H9 (cell line): ENCODE data around the gene LEKR1. TPM values are rescaled to one million over a fixed set of nuclear protein-coding genes. Genes with fewer than 3 reads are reported as not detected.

ENCODE experiments used
- DNase-seq: peaks from one replicate; pipeline ENCODE4 v3.0.0-alpha.2; 2017
- H2AFZ ChIP-seq: one replicate; pipeline ENCODE4 v1.6.1; 2013; ENCODE audit warnings: mild to moderate bottlenecking, low read length, control low read depth, moderate library complexity
- H2AK5ac ChIP-seq: 2 replicates; pipeline ENCODE4 v1.6.1; 2013; ENCODE audit warnings: low read length, control low read depth, mixed read lengths; ENCODE audit not compliant: insufficient read length
- H2BK120ac ChIP-seq: one replicate; pipeline ENCODE4 v1.6.1; 2013; ENCODE audit warnings: low read depth, mild to moderate bottlenecking, low read length, control low read depth, inconsistent platforms; ENCODE audit not compliant: poor library complexity, severe bottlenecking
- H2BK12ac ChIP-seq: 2 replicates; pipeline ENCODE4 v1.6.1; 2013; ENCODE audit warnings: low read length, control low read depth, mixed read lengths, low read depth; ENCODE audit not compliant: insufficient read length
- H2BK15ac ChIP-seq: 2 replicates; pipeline ENCODE4 v1.6.1; 2013; ENCODE audit warnings: low read depth, low read length, control low read depth
- H2BK20ac ChIP-seq: one replicate; pipeline ENCODE4 v1.6.1; 2013; ENCODE audit warnings: low read depth, mild to moderate bottlenecking, low read length, control low read depth, inconsistent platforms; ENCODE audit not compliant: poor library complexity, severe bottlenecking
- H2BK5ac ChIP-seq: 2 replicates; pipeline ENCODE4 v1.6.1; 2013; ENCODE audit warnings: low read length, control low read depth, mixed read lengths; ENCODE audit not compliant: insufficient read length
- H3K14ac ChIP-seq: 2 replicates; pipeline ENCODE4 v1.6.1; 2013; ENCODE audit warnings: low read length, control low read depth; ENCODE audit not compliant: insufficient read depth
- H3K18ac ChIP-seq: 2 replicates; pipeline ENCODE4 v1.6.1; 2013; ENCODE audit warnings: low read depth, mild to moderate bottlenecking, mixed read lengths, low read length, control low read depth; ENCODE audit not compliant: insufficient read length
- H3K23ac ChIP-seq: 2 replicates; pipeline ENCODE4 v1.6.1; 2013; ENCODE audit warnings: low read length, control low read depth, mixed read lengths, low read depth; ENCODE audit not compliant: insufficient read length
- H3K23me2 ChIP-seq: 2 replicates; pipeline ENCODE4 v1.6.1; 2013; ENCODE audit warnings: low read depth, mild to moderate bottlenecking, mixed read lengths, low read length, control low read depth; ENCODE audit not compliant: insufficient read length, poor library complexity, severe bottlenecking
- H3K27ac ChIP-seq: 2 replicates; pipeline ENCODE4 v1.5.1; 2013; ENCODE audit warnings: low read length, control low read depth, mixed read lengths, low read depth; ENCODE audit not compliant: insufficient read length
- H3K27me3 ChIP-seq: 2 replicates; pipeline ENCODE4 v1.6.1; 2013; ENCODE audit warnings: low read length, control low read depth, inconsistent platforms; ENCODE audit not compliant: insufficient read depth
- H3K4ac ChIP-seq: 2 replicates; pipeline ENCODE4 v1.6.1; 2013; ENCODE audit warnings: low read depth, mild to moderate bottlenecking, control low read depth, inconsistent platforms, low read length, moderate library complexity
- H3K4me1 ChIP-seq: 2 replicates; pipeline ENCODE4 v1.6.1; 2013; ENCODE audit warnings: low read length, control low read depth, inconsistent platforms; ENCODE audit not compliant: insufficient read depth
- H3K4me2 ChIP-seq: 2 replicates; pipeline ENCODE4 v1.6.1; 2013; ENCODE audit warnings: low read length, control low read depth, mixed read lengths; ENCODE audit not compliant: insufficient read length, insufficient read depth
- H3K56ac ChIP-seq: 2 replicates; pipeline ENCODE4 v1.6.1; 2013; ENCODE audit warnings: low read depth, mild to moderate bottlenecking, mixed read lengths, low read length, control low read depth; ENCODE audit not compliant: insufficient read length
- H3K79me1 ChIP-seq: 2 replicates; pipeline ENCODE4 v1.6.1; 2013; ENCODE audit warnings: low read depth, mild to moderate bottlenecking, moderate library complexity, low read length, control low read depth, inconsistent platforms; ENCODE audit not compliant: insufficient read depth, poor library complexity, severe bottlenecking
- H3K79me2 ChIP-seq: 2 replicates; pipeline ENCODE4 v1.6.1; 2013; ENCODE audit warnings: low read length, control low read depth, inconsistent platforms; ENCODE audit not compliant: insufficient read depth
- H3K9ac ChIP-seq: 2 replicates; pipeline ENCODE4 v1.6.1; 2013; ENCODE audit warnings: low read length, control low read depth, mixed read lengths; ENCODE audit not compliant: insufficient read length; ENCODE audit errors: extremely low read depth
- H3K9me3 ChIP-seq: one replicate; pipeline ENCODE4 v1.6.1; 2013; ENCODE audit warnings: low read depth, low read length, inconsistent platforms; ENCODE audit not compliant: control insufficient read depth
- H3T11ph ChIP-seq: one replicate; pipeline ENCODE4 v1.6.1; 2013; ENCODE audit warnings: mild to moderate bottlenecking, low read length, control low read depth, inconsistent platforms
- H4K20me1 ChIP-seq: one replicate; pipeline ENCODE4 v1.6.1; 2013; ENCODE audit not compliant: control insufficient read depth, insufficient read length, insufficient read depth
- H4K5ac ChIP-seq: 2 replicates; pipeline ENCODE4 v1.6.1; 2013; ENCODE audit warnings: low read depth, mild to moderate bottlenecking, mixed read lengths, low read length, control low read depth; ENCODE audit not compliant: insufficient read length
- H4K8ac ChIP-seq: replicated peaks from 2 replicates; pipeline ENCODE4 v1.6.1; 2013; ENCODE audit warnings: low read length, control low read depth, mixed read lengths, low read depth; ENCODE audit not compliant: insufficient read length
- H4K91ac ChIP-seq: 2 replicates; pipeline ENCODE4 v1.6.1; 2013; ENCODE audit warnings: low read depth, mild to moderate bottlenecking, moderate library complexity, mixed read lengths, low read length, control low read depth; ENCODE audit not compliant: insufficient read length
- H3K27ac Mint-ChIP-seq, 3 experiments: 2 replicates in 2 of 3; 3 replicates in 1 of 3; pipeline ENCODE4 v1.8.0; 2020 to 2021; ENCODE audit warnings: mixed read lengths in 3 of 3, mild to moderate bottlenecking in 1 of 3, moderate library complexity in 1 of 3
- H3K27me3 Mint-ChIP-seq: 2 replicates; pipeline ENCODE4 v1.8.0; 2021; ENCODE audit warnings: low read depth, mild to moderate bottlenecking, moderate library complexity, mixed read lengths
- H3K36me3 Mint-ChIP-seq, 3 experiments: 2 replicates in 2 of 3; 3 replicates in 1 of 3; pipeline ENCODE4 v1.8.0; 2020 to 2021; ENCODE audit warnings: low read depth in 3 of 3, mixed read lengths in 3 of 3; ENCODE audit not compliant: insufficient read depth in 1 of 3
- H3K4me1 Mint-ChIP-seq, 2 experiments: 2 replicates each; pipeline ENCODE4 v1.8.0; 2020; ENCODE audit warnings: mixed read lengths in 2 of 2
- H3K4me3 Mint-ChIP-seq, 2 experiments: 2 replicates in 1 of 2; 3 replicates in 1 of 2; pipeline ENCODE4 v1.8.0; 2020 to 2021; ENCODE audit warnings: mild to moderate bottlenecking in 2 of 2, mixed read lengths in 2 of 2, moderate library complexity in 1 of 2
- H3K9me3 Mint-ChIP-seq, 2 experiments: 2 replicates in 1 of 2; 3 replicates in 1 of 2; pipeline ENCODE4 v1.8.0; 2020; ENCODE audit warnings: mild to moderate bottlenecking in 2 of 2, mixed read lengths in 2 of 2, moderate library complexity in 1 of 2
- WGBS: extraction: QIAGEN DNeasy Blood & Tissue Kit; methylation state at CpG from one replicate; pipeline ENCODE4 v1.1.7; 2013; ENCODE audit warnings: missing lambda C conversion rate, low lambda C conversion rate, mixed read lengths; ENCODE audit not compliant: insufficient read length; ENCODE audit errors: extremely low coverage; 5-methylcytosine and 5-hydroxymethylcytosine counted together
- total RNA-seq: library from RNA; stranded (reverse); gene quantifications from 2 replicates; pipeline ENCODE4 v1.2.1, GENCODE V29; 2021
- TF ChIP-seq, protein P1 (sequence below): fragments of 200-600 bp; sonication (generic); conservative IDR thresholded peaks from 3 replicates; pipeline ENCODE4 v1.8.0; 2021; ENCODE audit warnings: antibody characterized with exemption, mild to moderate bottlenecking

Gene LEKR1
- total RNA-seq, 1 experiment from 2014 or later, result not detected

DNA sequence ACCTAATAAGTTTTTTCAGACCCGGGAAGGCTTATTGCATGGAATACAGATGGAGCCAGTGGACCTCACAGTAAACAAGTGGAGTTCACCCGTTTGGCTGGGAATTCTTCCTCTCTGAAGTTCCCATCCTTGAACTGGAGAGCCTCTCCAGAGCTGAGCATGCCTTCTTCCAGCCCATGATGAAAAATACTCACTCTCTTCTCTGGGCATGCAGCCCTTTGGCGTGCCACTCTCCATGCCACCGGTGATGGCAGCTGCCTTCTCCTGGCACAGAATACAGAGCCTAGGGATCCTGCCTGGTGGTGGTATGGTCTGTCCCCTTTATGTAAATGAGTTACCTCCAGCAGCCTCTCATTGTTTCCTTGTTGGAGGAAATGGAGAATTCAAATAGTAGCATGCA lies 150.8 kb downstream of the LEKR1 start:
- no peak overlapping the region for H4K91ac ChIP-seq
- H3K4me1 Mint-ChIP-seq, result peaks cover 6% of the 10 kb centered on the region in 2 experiments
- no peaks in the 10 kb centered on the region for H3K23me2 ChIP-seq
- no peak overlapping the region for H3K27ac Mint-ChIP-seq
- H2AFZ ChIP-seq, result no peak overlapping the region
- no peak overlapping the region for H2AK5ac ChIP-seq
- H2BK12ac ChIP-seq, result no peak overlapping the region
- H3K27me3 Mint-ChIP-seq, result no peaks in the 10 kb centered on the region
- H3K4me1 ChIP-seq, result no peaks in the 10 kb centered on the region
- H3K23ac ChIP-seq, result no peak overlapping the region
- H4K20me1 ChIP-seq, result no peaks in the 10 kb centered on the region
- H2BK20ac ChIP-seq, result no peak overlapping the region
- no peak overlapping the region for H3T11ph ChIP-seq
- H2BK15ac ChIP-seq, result no peak overlapping the region
- no peak overlapping the region for H4K5ac ChIP-seq
- no peak overlapping the region for H3K18ac ChIP-seq
- no peak overlapping the region for H3K4ac ChIP-seq
- no peak overlapping the region for H2BK5ac ChIP-seq
- no peaks in the 10 kb centered on the region for H3K9me3 ChIP-seq
- no peak overlapping the region for H3K56ac ChIP-seq
- H3K9me3 Mint-ChIP-seq, result no peaks in the 10 kb centered on the region
- no peak overlapping the region for H4K8ac ChIP-seq
- H3K4me3 Mint-ChIP-seq, result no peak overlapping the region
- no peak overlapping the region for H3K27ac ChIP-seq
- H2BK120ac ChIP-seq, result no peak overlapping the region
- no peaks in the 10 kb centered on the region for H3K79me2 ChIP-seq
- H3K4me2 ChIP-seq, result no peak overlapping the region
- no peaks in the 10 kb centered on the region for H3K36me3 Mint-ChIP-seq
- TF ChIP-seq, protein P1, sequence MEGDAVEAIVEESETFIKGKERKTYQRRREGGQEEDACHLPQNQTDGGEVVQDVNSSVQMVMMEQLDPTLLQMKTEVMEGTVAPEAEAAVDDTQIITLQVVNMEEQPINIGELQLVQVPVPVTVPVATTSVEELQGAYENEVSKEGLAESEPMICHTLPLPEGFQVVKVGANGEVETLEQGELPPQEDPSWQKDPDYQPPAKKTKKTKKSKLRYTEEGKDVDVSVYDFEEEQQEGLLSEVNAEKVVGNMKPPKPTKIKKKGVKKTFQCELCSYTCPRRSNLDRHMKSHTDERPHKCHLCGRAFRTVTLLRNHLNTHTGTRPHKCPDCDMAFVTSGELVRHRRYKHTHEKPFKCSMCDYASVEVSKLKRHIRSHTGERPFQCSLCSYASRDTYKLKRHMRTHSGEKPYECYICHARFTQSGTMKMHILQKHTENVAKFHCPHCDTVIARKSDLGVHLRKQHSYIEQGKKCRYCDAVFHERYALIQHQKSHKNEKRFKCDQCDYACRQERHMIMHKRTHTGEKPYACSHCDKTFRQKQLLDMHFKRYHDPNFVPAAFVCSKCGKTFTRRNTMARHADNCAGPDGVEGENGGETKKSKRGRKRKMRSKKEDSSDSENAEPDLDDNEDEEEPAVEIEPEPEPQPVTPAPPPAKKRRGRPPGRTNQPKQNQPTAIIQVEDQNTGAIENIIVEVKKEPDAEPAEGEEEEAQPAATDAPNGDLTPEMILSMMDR, result no peak
- no peak overlapping the region for H3K9ac ChIP-seq
- DNase-seq, result no peak
- no peaks in the 10 kb centered on the region for H3K27me3 ChIP-seq
- no CpG with 5 or more reads among the region's 4 CpGs for WGBS
- H3K79me1 ChIP-seq, result no peaks in the 10 kb centered on the region
- H3K14ac ChIP-seq, result no peak overlapping the region
